ENCODE data around the gene ARPC5L. TPM values are rescaled to one million over a fixed set of nuclear protein-coding genes. Genes with fewer than 3 reads are reported as not detected.
"Not testable (repeated sequence)": the region's sequence is repeated elsewhere in the genome, so short reads cannot be mapped to it uniquely, and the experiment has no call there.

The ARPC5L gene
- polyA plus RNA-seq, 1 donor: 27.9 TPM

GRCh38 chr9:124894035-124894740 lies 32.3 kb downstream of the ARPC5L start:
- DNase-seq (ENCODE audit: low read depth): no peak

GRCh38 chr9:124894741-124895170 lies 32.8 kb downstream of the ARPC5L start:
- DNase-seq (ENCODE audit: low read depth): no peak

GRCh38 chr9:124897570-124898460 lies 35.9 kb downstream of the ARPC5L start:
- no peak for DNase-seq (ENCODE audit: low read depth)

GRCh38 chr9:124899845-124900244 lies 37.9 kb downstream of the ARPC5L start:
- no peak for DNase-seq (ENCODE audit: low read depth)

- DNase-seq (ENCODE audit: low read depth): no peak
These were observed 45.0 kb downstream of the ARPC5L start for GRCh38 chr9:124906966-124907365.

GRCh38 chr9:124908098-124908497 lies 46.2 kb downstream of the ARPC5L start:
- DNase-seq (ENCODE audit: low read depth): no peak

- no peak for DNase-seq (ENCODE audit: low read depth)
These were observed 49.8 kb downstream of the ARPC5L start for GRCh38 chr9:124911766-124912165.

- no peak for DNase-seq (ENCODE audit: low read depth)
These were observed 51.4 kb downstream of the ARPC5L start for GRCh38 chr9:124913378-124913777.

GRCh38 chr9:124914753-124915405 lies 52.9 kb downstream of the ARPC5L start:
- DNase-seq (ENCODE audit: low read depth): no peak

GRCh38 chr9:124920394-124920793 lies 58.5 kb downstream of the ARPC5L start:
- DNase-seq (ENCODE audit: low read depth): not testable (repeated sequence)

Other genes starting within 250 kb of the ARPC5L start
- 1.1 TPM for gene NR6A1, start 90.8 kb upstream of the ARPC5L start, polyA plus RNA-seq (ENCODE audit: insufficient read length)
- 140 TPM for gene OLFML2A, start 85.0 kb upstream of the ARPC5L start, polyA plus RNA-seq (ENCODE audit: insufficient read length)
- 0.11 TPM for gene WDR38, start 8.7 kb upstream of the ARPC5L start, polyA plus RNA-seq (ENCODE audit: insufficient read length)
- 2,207 TPM for gene RPL35, start 173 bp upstream of the ARPC5L start, polyA plus RNA-seq (ENCODE audit: insufficient read length)
- gene GOLGA1, start 79.0 kb downstream of the ARPC5L start, polyA plus RNA-seq (ENCODE audit: insufficient read length): 10.9 TPM